Testis (tissue), 2 donors: ENCODE data around the gene NUP205.

Experiments
- POLR2A ChIP-seq: fragments of 450-650 bp; IDR thresholded peaks from one replicate; pipeline ENCODE4 v1.6.1; 2017; ENCODE audit warnings: antibody characterized with exemption, mild to moderate bottlenecking, moderate library complexity
- TF ChIP-seq, protein P1 (sequence below), 3 experiments: fragments of 450-650 bp in 2 of 3; fragments of 200-600 bp in 1 of 3; sonication (generic) in 1 of 3; IDR thresholded peaks; one replicate each; pipeline ENCODE4 v1.5.1; 2016 to 2019; ENCODE audit warnings: antibody characterized with exemption in 3 of 3, mild to moderate bottlenecking in 2 of 3, moderate library complexity in 1 of 3

- TF ChIP-seq, protein P1, sequence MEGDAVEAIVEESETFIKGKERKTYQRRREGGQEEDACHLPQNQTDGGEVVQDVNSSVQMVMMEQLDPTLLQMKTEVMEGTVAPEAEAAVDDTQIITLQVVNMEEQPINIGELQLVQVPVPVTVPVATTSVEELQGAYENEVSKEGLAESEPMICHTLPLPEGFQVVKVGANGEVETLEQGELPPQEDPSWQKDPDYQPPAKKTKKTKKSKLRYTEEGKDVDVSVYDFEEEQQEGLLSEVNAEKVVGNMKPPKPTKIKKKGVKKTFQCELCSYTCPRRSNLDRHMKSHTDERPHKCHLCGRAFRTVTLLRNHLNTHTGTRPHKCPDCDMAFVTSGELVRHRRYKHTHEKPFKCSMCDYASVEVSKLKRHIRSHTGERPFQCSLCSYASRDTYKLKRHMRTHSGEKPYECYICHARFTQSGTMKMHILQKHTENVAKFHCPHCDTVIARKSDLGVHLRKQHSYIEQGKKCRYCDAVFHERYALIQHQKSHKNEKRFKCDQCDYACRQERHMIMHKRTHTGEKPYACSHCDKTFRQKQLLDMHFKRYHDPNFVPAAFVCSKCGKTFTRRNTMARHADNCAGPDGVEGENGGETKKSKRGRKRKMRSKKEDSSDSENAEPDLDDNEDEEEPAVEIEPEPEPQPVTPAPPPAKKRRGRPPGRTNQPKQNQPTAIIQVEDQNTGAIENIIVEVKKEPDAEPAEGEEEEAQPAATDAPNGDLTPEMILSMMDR (IDR thresholded peaks at IDR 0.05) = no peak
- no peak for TF ChIP-seq POLR2A
Observed at GRCh38 chr7:135597926-135598305, 40.2 kb downstream of the NUP205 start.
